Colonic mucosa (tissue), 4 donors: ENCODE results near the gene CPNE7. TPM values are rescaled to one million over a fixed set of nuclear protein-coding genes. Genes with fewer than 3 reads are reported as not detected.

ENCODE experiments used
- DNase-seq: peaks from one replicate; pipeline ENCODE4 v3.0.0-alpha.2; 2020
- H3K27ac ChIP-seq: fragments of 200-600 bp; one replicate; pipeline ENCODE4 v1.8.0; 2021
- H3K27me3 ChIP-seq: fragments of 200-600 bp; one replicate; pipeline ENCODE4 v1.8.0; 2021
- H3K36me3 ChIP-seq: fragments of 200-600 bp; one replicate; pipeline ENCODE4 v1.8.0; 2021
- H3K4me1 ChIP-seq: fragments of 200-600 bp; one replicate; pipeline ENCODE4 v1.8.0; 2021; ENCODE audit warnings: mild to moderate bottlenecking
- H3K4me3 ChIP-seq: fragments of 200-600 bp; one replicate; pipeline ENCODE4 v1.8.0; 2021
- H3K9ac ChIP-seq, 2 donors: one replicate each; pipeline ENCODE4 v1.7.0; 2013; ENCODE audit warnings: control low read depth in 2 of 2, low read depth in 2 of 2, low read length in 2 of 2
- H3K9me3 ChIP-seq: fragments of 200-600 bp; one replicate; pipeline ENCODE4 v1.8.0; 2021
- CTCF ChIP-seq: fragments of 200-600 bp; IDR thresholded peaks from one replicate; pipeline ENCODE4 v1.8.0; 2022; ENCODE audit warnings: antibody characterized with exemption, mild to moderate bottlenecking
- intact Hi-C: fragments of 100-400 bp; cut with DNase I; formaldehyde crosslinking; loops from one replicate; pipeline ENCODE4 v1.14.1; 2022
- total RNA-seq, 2 donors: library from RNA; stranded (reverse); fragmentation: NEBNext Ultra II Directional in 1 of 2; extraction: Animal tissue kit (Norgen Biotek cat#: 25700) in 1 of 2; gene quantifications; one replicate each; pipeline ENCODE4 v1.2.1, GENCODE V29; 2021
- donor health status: healthy.
- donor health status: DM: no; HTN: no; CAD: no.
- donor health status: DM: no; HTN: no; CAD: no.

CPNE7 gene
- total RNA-seq, 2 donors from 2014 or later, result 0.19 to 1.6 TPM

DNA sequence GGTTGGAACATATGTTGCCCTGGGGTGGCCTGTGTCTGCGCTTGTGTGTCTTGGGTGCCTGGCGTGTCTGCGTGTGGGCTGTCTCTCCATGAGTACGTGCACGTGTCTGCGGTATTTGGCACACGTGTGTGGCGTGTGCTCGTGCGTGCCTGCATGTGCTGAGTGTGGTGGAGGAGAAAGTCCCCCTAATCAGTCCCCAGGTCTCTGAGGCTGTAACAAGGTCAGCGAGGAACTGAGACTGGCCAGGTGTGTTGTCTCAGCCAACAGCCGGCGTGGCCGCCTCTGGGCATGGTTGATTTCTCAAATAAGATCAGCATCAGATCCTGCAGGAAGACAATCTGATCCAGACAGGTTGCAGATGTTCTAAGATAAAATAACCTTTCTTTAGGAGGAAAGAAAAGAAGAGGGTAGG lies 3.5 kb upstream of the CPNE7 start:
- no peak for TF ChIP-seq CTCF
- intact Hi-C loops, result loop anchor here (10.0 kb wide), 1 partner anchor 73 kb away; no protein-coding TSS in a partner anchor
- peaks cover 32% of the 10 kb centered on the region for H3K27me3 ChIP-seq
- H3K9ac ChIP-seq, result no peak overlapping the region
- DNase-seq, result no peak
- H3K36me3 ChIP-seq, result no peaks in the 10 kb centered on the region
- H3K27ac ChIP-seq, result no peak overlapping the region
- H3K4me1 ChIP-seq, result peaks cover 11% of the 10 kb centered on the region
- H3K4me3 ChIP-seq, result no peak overlapping the region
- no peaks in the 10 kb centered on the region for H3K9me3 ChIP-seq

- Histone ChIP-seq H3K27ac (no peak overlapping the region), H3K4me3 (no peak overlapping the region), H3K9me3 (no peaks in the 10 kb centered on the region), H3K27me3 (peaks cover 32% of the 10 kb centered on the region), H3K4me1 (peaks cover 11% of the 10 kb centered on the region), H3K9ac (no peak overlapping the region), H3K36me3 (no peaks in the 10 kb centered on the region)
- no peak for TF ChIP-seq CTCF
- DNase-seq, result no peak
- intact Hi-C loops, result loop anchor here (10.0 kb wide), 1 partner anchor 72 kb away; no protein-coding TSS in a partner anchor
These were observed 2.9 kb upstream of the CPNE7 start for GRCh38 chr16:89572485-89573205.

DNA sequence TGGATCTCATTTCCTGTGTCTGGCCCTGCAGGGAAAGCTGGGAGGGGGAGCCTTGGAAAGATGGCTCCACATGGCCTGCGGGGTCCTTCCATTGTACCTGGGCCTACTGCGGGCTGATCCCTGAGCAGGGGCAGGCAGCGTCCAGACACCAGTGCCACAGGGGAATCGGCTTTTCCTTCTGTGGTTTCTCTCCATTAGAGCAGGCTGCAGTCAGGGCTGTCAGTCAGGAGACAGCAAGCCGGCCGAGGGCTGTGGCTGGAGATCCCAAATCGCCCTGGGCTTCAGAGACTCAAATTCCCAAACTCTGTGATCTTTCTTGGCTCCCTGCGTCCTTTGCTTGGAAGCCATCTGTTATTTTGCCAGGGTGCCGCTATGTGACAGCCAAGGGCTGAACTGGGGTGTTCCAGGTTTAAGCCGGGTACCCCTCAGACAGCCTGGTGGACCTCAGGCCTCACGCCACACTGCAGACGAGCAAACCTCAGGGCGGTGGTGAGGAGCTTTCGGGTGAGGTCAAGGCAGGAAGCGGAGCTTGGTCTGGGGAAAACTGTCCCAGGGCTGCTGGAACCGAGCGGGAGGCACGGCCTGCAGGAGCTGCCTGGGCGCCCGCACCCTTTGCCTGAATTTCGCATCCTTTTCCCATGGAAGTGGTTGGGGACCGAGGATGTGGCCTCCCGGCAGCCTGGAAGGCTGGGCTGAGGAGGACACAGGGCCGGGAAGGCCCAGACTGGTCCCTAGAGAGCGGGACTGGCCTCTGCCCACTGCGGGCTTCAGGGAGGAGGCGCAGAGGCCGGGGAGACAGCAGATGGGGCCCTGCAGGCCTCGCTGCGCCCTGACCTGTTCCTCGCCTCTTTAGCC lies 1.5 kb upstream of the CPNE7 start:
- peaks cover 32% of the 10 kb centered on the region for H3K27me3 ChIP-seq
- no peak for TF ChIP-seq CTCF
- DNase-seq, result no peak
- no peaks in the 10 kb centered on the region for H3K9me3 ChIP-seq
- H3K27ac ChIP-seq, result no peak overlapping the region
- intact Hi-C loops, result loop anchor here (10.0 kb wide), 1 partner anchor 71 kb away; no protein-coding TSS in a partner anchor
- H3K36me3 ChIP-seq, result no peaks in the 10 kb centered on the region
- no peak overlapping the region for H3K9ac ChIP-seq
- H3K4me1 ChIP-seq, result peaks cover 11% of the 10 kb centered on the region
- no peak overlapping the region for H3K4me3 ChIP-seq

DNA sequence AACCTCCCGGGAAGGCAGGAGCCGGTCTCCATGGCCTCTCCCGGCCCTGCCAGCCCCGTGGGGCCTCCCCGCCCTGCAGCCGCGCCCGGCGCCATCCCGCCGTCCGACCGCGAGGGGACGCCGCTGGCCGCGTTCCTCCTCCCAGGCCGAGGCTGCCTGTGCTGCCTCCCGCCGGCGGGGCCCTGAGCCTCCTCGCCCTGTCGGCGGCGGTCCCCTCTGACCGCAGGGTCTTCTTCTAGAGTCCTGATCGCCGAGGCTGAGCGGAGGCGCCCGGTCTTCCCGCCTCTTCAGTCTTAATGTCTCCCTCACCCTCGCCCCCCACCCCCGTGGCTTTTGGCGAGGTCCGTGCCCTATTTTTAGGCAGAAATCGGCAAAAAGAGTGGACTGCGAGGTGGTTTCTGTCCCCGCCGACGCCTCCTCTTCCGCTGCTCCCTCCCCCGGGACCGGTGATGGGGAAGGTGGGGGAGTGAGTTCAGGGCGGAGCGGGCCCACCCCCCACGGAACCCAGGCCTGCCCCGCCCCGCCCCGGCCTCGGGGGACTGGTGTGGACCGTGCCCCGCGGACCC lies 794 bp upstream of the CPNE7 start:
- TF ChIP-seq CTCF, result peak; percentile 59
- Histone ChIP-seq H3K27me3 (peaks cover 32% of the 10 kb centered on the region), H3K9me3 (no peaks in the 10 kb centered on the region), H3K4me1 (peaks cover 11% of the 10 kb centered on the region), H3K9ac (no peak overlapping the region), H3K4me3 (peak overlapping the region; percentile 26), H3K27ac (no peak overlapping the region), H3K36me3 (no peaks in the 10 kb centered on the region)
- intact Hi-C loops, result loop anchor here (10.0 kb wide), 1 partner anchor 70 kb away; no protein-coding TSS in a partner anchor
- peak; percentile 57 for DNase-seq
